GM23338 (cell line): ENCODE results near the gene TMEM14B. TPM values are rescaled to one million over a fixed set of nuclear protein-coding genes. Genes with fewer than 3 reads are reported as not detected.

Experiments used
- ATAC-seq: fragments of 200-7000 bp; cut with Tn5 transposase; 3 replicates; pipeline ENCODE4 v1.9.1; 2020
- DNase-seq: peaks from one replicate; pipeline ENCODE4 v3.0.0-alpha.2; 2015; ENCODE audit warnings: low spot score
- H2AFZ ChIP-seq: fragments of 200-600 bp; sonication (generic); 2 replicates; pipeline ENCODE4 v1.8.0; 2016; ENCODE audit warnings: antibody characterized with exemption, mild to moderate bottlenecking, moderate library complexity
- H3F3A ChIP-seq: fragments of 200-600 bp; sonication (generic); replicated peaks from 2 replicates; pipeline ENCODE4 v1.8.0; 2017; ENCODE audit warnings: antibody characterized with exemption, mixed run types, low read depth
- H3K27ac ChIP-seq: fragments of 200-600 bp; sonication (generic); 2 replicates; pipeline ENCODE4 v1.6.1; 2016; ENCODE audit warnings: low read depth
- H3K27me3 ChIP-seq: fragments of 200-600 bp; sonication (generic); 2 replicates; pipeline ENCODE4 v1.8.0; 2016; ENCODE audit warnings: mild to moderate bottlenecking, mixed run types, moderate library complexity; ENCODE audit not compliant: insufficient read depth
- H3K36me3 ChIP-seq: fragments of 200-600 bp; sonication (generic); 2 replicates; pipeline ENCODE4 v1.8.0; 2016; ENCODE audit warnings: mild to moderate bottlenecking; ENCODE audit not compliant: insufficient read depth
- H3K4me1 ChIP-seq: fragments of 200-600 bp; sonication (generic); 2 replicates; pipeline ENCODE4 v1.8.0; 2016; ENCODE audit warnings: mild to moderate bottlenecking, moderate library complexity; ENCODE audit not compliant: insufficient read depth
- H3K4me2 ChIP-seq: fragments of 200-600 bp; sonication (generic); 2 replicates; pipeline ENCODE4 v1.7.1; 2017; ENCODE audit warnings: mixed run types
- H3K4me3 ChIP-seq: fragments of 200-600 bp; sonication (generic); 2 replicates; pipeline ENCODE4 v1.6.1; 2016; ENCODE audit warnings: mixed run types
- H3K79me2 ChIP-seq: fragments of 200-600 bp; sonication (generic); replicated peaks from 2 replicates; pipeline ENCODE4 v1.8.0; 2017; ENCODE audit warnings: mild to moderate bottlenecking; ENCODE audit not compliant: insufficient read depth
- H3K9me2 ChIP-seq: fragments of 200-600 bp; sonication (generic); 2 replicates; pipeline ENCODE4 v1.8.0; 2017; ENCODE audit not compliant: insufficient read depth
- H4K20me1 ChIP-seq: fragments of 200-600 bp; sonication (generic); replicated peaks from 2 replicates; pipeline ENCODE4 v1.8.0; 2017; ENCODE audit warnings: mild to moderate bottlenecking; ENCODE audit not compliant: insufficient read depth
- H3K27ac Mint-ChIP-seq: 2 replicates; pipeline ENCODE4 v1.8.0; 2020; ENCODE audit warnings: inconsistent platforms, mild to moderate bottlenecking, moderate library complexity, mixed read lengths
- H3K27me3 Mint-ChIP-seq: 3 replicates; pipeline ENCODE4 v1.8.0; 2022; ENCODE audit warnings: low read depth, mild to moderate bottlenecking, moderate library complexity, mixed read lengths, inconsistent platforms; ENCODE audit not compliant: insufficient read depth, poor library complexity
- H3K36me3 Mint-ChIP-seq: 3 replicates; pipeline ENCODE4 v1.8.0; 2021; ENCODE audit warnings: low read depth, mild to moderate bottlenecking, inconsistent platforms, moderate library complexity, mixed read lengths
- H3K4me1 Mint-ChIP-seq: 3 replicates; pipeline ENCODE4 v1.8.0; 2020; ENCODE audit warnings: mild to moderate bottlenecking, inconsistent platforms, mixed read lengths
- H3K4me3 Mint-ChIP-seq: 3 replicates; pipeline ENCODE4 v1.8.0; 2021; ENCODE audit warnings: moderate library complexity, mild to moderate bottlenecking, inconsistent platforms, mixed read lengths
- H3K9me3 Mint-ChIP-seq: 3 replicates; pipeline ENCODE4 v1.8.0; 2020; ENCODE audit warnings: moderate library complexity, mild to moderate bottlenecking, inconsistent platforms, mixed read lengths
- CREB1 ChIP-seq: fragments of 250-450 bp; sonication (Bioruptor Pico); IDR thresholded peaks from 2 replicates; pipeline ENCODE4 v1.5.0; 2020; ENCODE audit warnings: low read depth, mild to moderate bottlenecking, moderate library complexity
- ETS1 ChIP-seq: IDR thresholded peaks from 2 replicates; pipeline ENCODE4 v1.6.1; 2016; ENCODE audit warnings: antibody characterized with exemption
- EZH2 ChIP-seq: fragments of 200-600 bp; sonication (generic); IDR thresholded peaks from one replicate; pipeline ENCODE4 v1.8.0; 2017; ENCODE audit warnings: antibody characterized with exemption, mild to moderate bottlenecking, low read depth; ENCODE audit not compliant: unreplicated experiment
- EZH2phosphoT487 ChIP-seq: fragments of 200-600 bp; sonication (generic); IDR thresholded peaks from one replicate; pipeline ENCODE4 v1.8.1; 2018; ENCODE audit warnings: antibody characterized with exemption; ENCODE audit not compliant: unreplicated experiment
- JUNB ChIP-seq: IDR thresholded peaks from one replicate; pipeline ENCODE4 v1.6.1; 2016; ENCODE audit warnings: antibody characterized with exemption; ENCODE audit not compliant: unreplicated experiment
- NANOG ChIP-seq: IDR thresholded peaks from 2 replicates; pipeline ENCODE4 v1.6.1; 2016; ENCODE audit warnings: antibody characterized with exemption, borderline replicate concordance
- POLR2AphosphoS5 ChIP-seq: IDR thresholded peaks from 2 replicates; pipeline ENCODE4 v1.6.1; 2016; ENCODE audit warnings: antibody characterized with exemption, low read depth
- REST ChIP-seq: IDR thresholded peaks from one replicate; pipeline ENCODE4 v1.6.1; 2018; ENCODE audit warnings: antibody characterized with exemption; ENCODE audit not compliant: unreplicated experiment
- STAT1 ChIP-seq: IDR thresholded peaks from one replicate; pipeline ENCODE4 v1.6.1; 2016; ENCODE audit warnings: antibody characterized with exemption; ENCODE audit not compliant: unreplicated experiment
- ZNF114 ChIP-seq: fragments of 250-450 bp; sonication (Bioruptor Pico); IDR thresholded peaks from 2 replicates; pipeline ENCODE4 v1.5.0; 2020; ENCODE audit warnings: mild to moderate bottlenecking, moderate library complexity
- ZNF331 ChIP-seq: fragments of 250-450 bp; sonication (Bioruptor Pico); IDR thresholded peaks from 2 replicates; pipeline ENCODE4 v1.5.0; 2020; ENCODE audit warnings: low read depth, mild to moderate bottlenecking, moderate library complexity
- ZNF462 ChIP-seq: fragments of 250-450 bp; sonication (Bioruptor Pico); IDR thresholded peaks from 2 replicates; pipeline ENCODE4 v1.5.0; 2020; ENCODE audit warnings: mild to moderate bottlenecking, moderate library complexity
- polyA plus RNA-seq: library from polyadenylated mRNA; unstranded; fragments of >200 nt; fragmentation: Nextera tagmentation; extraction: Ambion mirVana; gene quantifications from 2 replicates; pipeline ENCODE4 v1.2.1, GENCODE V29; 2016
- total RNA-seq: library from RNA; depleted of rRNA; stranded (reverse); fragments of >200 nt; shearing (Covaris generic); gene quantifications from 2 replicates; pipeline ENCODE4 v1.2.3, GENCODE V29; 2014

TMEM14B gene
- total and polyA plus RNA-seq, 2 experiments from 2014 or later, result 104 to 210 TPM

- ATAC-seq, result no peak
Observed at GRCh38 chr6:10722570-10722819, 25.1 kb upstream of the TMEM14B start.

More at GRCh38 chr6:10722570-10722819, 25.1 kb upstream of the TMEM14B start:
- peak overlapping the region; percentile 96 for H3K4me3 Mint-ChIP-seq
- Histone ChIP-seq H3K4me3 (peak overlapping the region; percentile 71), H3K4me1 (peaks cover 19% of the 10 kb centered on the region), H3K27ac (peak overlapping the region; percentile 100), H4K20me1 (no peaks in the 10 kb centered on the region), H3K9me2 (no peaks in the 10 kb centered on the region), H3K27me3 (no peaks in the 10 kb centered on the region), H3K79me2 (peaks cover 29% of the 10 kb centered on the region), H3K36me3 (peaks cover 5% of the 10 kb centered on the region; the same call in 1 of the 2 replicates), H3F3A (peaks cover 23% of the 10 kb centered on the region), H3K4me2 (peak overlapping the region; percentile 85), H2AFZ (peak overlapping the region; percentile 92; the same call in 1 of the 2 replicates)
- no peak for DNase-seq
- H3K27me3 Mint-ChIP-seq, result peaks cover 13% of the 10 kb centered on the region
- peaks cover 26% of the 10 kb centered on the region for H3K4me1 Mint-ChIP-seq
- H3K36me3 Mint-ChIP-seq, result peaks cover 55% of the 10 kb centered on the region
- peak overlapping the region; percentile 98 for H3K27ac Mint-ChIP-seq
- H3K9me3 Mint-ChIP-seq, result peaks cover 33% of the 10 kb centered on the region
- TF ChIP-seq ETS1 (no peak), POLR2AphosphoS5 (no peak), CREB1 (CRISPR knock-in tag) (no peak), ZNF114 (CRISPR knock-in tag) (no peak), EZH2phosphoT487 (no peak), ZNF331 (CRISPR knock-in tag) (no peak), STAT1 (no peak), EZH2 (no peak), NANOG (no peak), JUNB (no peak), REST (no peak), ZNF462 (CRISPR knock-in tag) (no peak)
